Measurements from ENCODE around the gene PLAAT5.
"Not testable (repeated sequence)": the region's sequence is repeated elsewhere in the genome, so short reads cannot be mapped to it uniquely, and the experiment has no call there.

PLAAT5 gene

GRCh38 chr11:63490551-63491239 lies at the start of gene PLAAT5:
PLAAT5 (minus strand) TSS chr11:63491167; CDS start chr11:63491034, 133 bp downstream.
- H3K4me3 ChIP-seq (ENCODE audit: low read length), result no peak within 1 kb of the TSS
- no peaks in the 10 kb centered on the region for H3K9me3 ChIP-seq (ENCODE audit: control insufficient read depth, low read length)
- H3K27me3 ChIP-seq (ENCODE audit: control insufficient read depth, insufficient read depth, low read length), result peaks cover 12% of the 10 kb centered on the region
- H3K36me3 ChIP-seq (ENCODE audit: control insufficient read depth, insufficient read depth, low read length), result no peaks in the 10 kb centered on the region
- H3K9ac ChIP-seq (ENCODE audit: low read length), result peak within 1 kb of the TSS; percentile 47
- peaks cover 12% of the 10 kb centered on the region for H3K4me1 ChIP-seq (ENCODE audit: control insufficient read depth, insufficient read depth, low read length)

GRCh38 chr11:63537293-63538101 lies 46.5 kb upstream of the PLAAT5 start:
- Histone ChIP-seq H3K9me3 (ENCODE audit: control insufficient read depth, low read length) (no peaks in the 10 kb centered on the region), H3K9ac (ENCODE audit: low read length) (peak overlapping the region; percentile 72), H3K36me3 (ENCODE audit: control insufficient read depth, insufficient read depth, low read length) (no peaks in the 10 kb centered on the region), H3K27me3 (ENCODE audit: control insufficient read depth, insufficient read depth, low read length) (no peaks in the 10 kb centered on the region), H3K4me3 (ENCODE audit: low read length) (peak overlapping the region; percentile 75), H3K4me1 (ENCODE audit: control insufficient read depth, insufficient read depth, low read length) (peaks cover 28% of the 10 kb centered on the region)

- Histone ChIP-seq H3K4me1 (ENCODE audit: control insufficient read depth, insufficient read depth, low read length) (peaks cover 30% of the 10 kb centered on the region), H3K9me3 (ENCODE audit: control insufficient read depth, low read length) (no peaks in the 10 kb centered on the region), H3K27me3 (ENCODE audit: control insufficient read depth, insufficient read depth, low read length) (no peaks in the 10 kb centered on the region), H3K9ac (ENCODE audit: low read length) (peak within 1 kb of the TSS; percentile 72), H3K4me3 (ENCODE audit: low read length) (peak within 1 kb of the TSS; percentile 75), H3K36me3 (ENCODE audit: control insufficient read depth, insufficient read depth, low read length) (no peaks in the 10 kb centered on the region)
Measured at GRCh38 chr11:63536669-63537292, 45.8 kb upstream of the PLAAT5 start, which contains the start of gene PLAAT4. PLAAT4 (plus strand) TSS chr11:63536808; CDS start chr11:63536869, 61 bp downstream.

- no peaks in the 10 kb centered on the region for H3K27me3 ChIP-seq (ENCODE audit: control insufficient read depth, insufficient read depth, low read length)
- H3K36me3 ChIP-seq (ENCODE audit: control insufficient read depth, insufficient read depth, low read length), result no peaks in the 10 kb centered on the region
- peaks cover 37% of the 10 kb centered on the region for H3K4me1 ChIP-seq (ENCODE audit: control insufficient read depth, insufficient read depth, low read length)
- H3K4me3 ChIP-seq (ENCODE audit: low read length), result no peak overlapping the region
- no peak overlapping the region for H3K9ac ChIP-seq (ENCODE audit: low read length)
- H3K9me3 ChIP-seq (ENCODE audit: control insufficient read depth, low read length), result no peaks in the 10 kb centered on the region
Measured at GRCh38 chr11:63535734-63536133, 44.8 kb upstream of the PLAAT5 start.

- Histone ChIP-seq H3K4me1 (ENCODE audit: control insufficient read depth, insufficient read depth, low read length) (peaks cover 37% of the 10 kb centered on the region), H3K27me3 (ENCODE audit: control insufficient read depth, insufficient read depth, low read length) (no peaks in the 10 kb centered on the region), H3K9me3 (ENCODE audit: control insufficient read depth, low read length) (no peaks in the 10 kb centered on the region), H3K36me3 (ENCODE audit: control insufficient read depth, insufficient read depth, low read length) (no peaks in the 10 kb centered on the region), H3K9ac (ENCODE audit: low read length) (no peak overlapping the region), H3K4me3 (ENCODE audit: low read length) (no peak overlapping the region)
Measured at GRCh38 chr11:63534895-63535461, 44.0 kb upstream of the PLAAT5 start.

- Histone ChIP-seq H3K9ac (ENCODE audit: low read length) (no peak overlapping the region), H3K27me3 (ENCODE audit: control insufficient read depth, insufficient read depth, low read length) (no peaks in the 10 kb centered on the region), H3K4me3 (ENCODE audit: low read length) (no peak overlapping the region), H3K36me3 (ENCODE audit: control insufficient read depth, insufficient read depth, low read length) (no peaks in the 10 kb centered on the region), H3K4me1 (ENCODE audit: control insufficient read depth, insufficient read depth, low read length) (peaks cover 37% of the 10 kb centered on the region), H3K9me3 (ENCODE audit: control insufficient read depth, low read length) (no peaks in the 10 kb centered on the region)
Measured at GRCh38 chr11:63534076-63534475, 43.1 kb upstream of the PLAAT5 start.

GRCh38 chr11:63532799-63533475 lies 42.0 kb upstream of the PLAAT5 start:
- no peak overlapping the region for H3K4me3 ChIP-seq (ENCODE audit: low read length)

GRCh38 chr11:63532117-63532516 lies 41.1 kb upstream of the PLAAT5 start:
- Histone ChIP-seq H3K4me1 (ENCODE audit: control insufficient read depth, insufficient read depth, low read length) (peaks cover 20% of the 10 kb centered on the region), H3K4me3 (ENCODE audit: low read length) (no peak overlapping the region), H3K9ac (ENCODE audit: low read length) (no peak overlapping the region), H3K36me3 (ENCODE audit: control insufficient read depth, insufficient read depth, low read length) (no peaks in the 10 kb centered on the region), H3K27me3 (ENCODE audit: control insufficient read depth, insufficient read depth, low read length) (no peaks in the 10 kb centered on the region), H3K9me3 (ENCODE audit: control insufficient read depth, low read length) (no peaks in the 10 kb centered on the region)

More at GRCh38 chr11:63532799-63533475, 42.0 kb upstream of the PLAAT5 start:
- H3K36me3 ChIP-seq (ENCODE audit: control insufficient read depth, insufficient read depth, low read length), result no peaks in the 10 kb centered on the region
- no peaks in the 10 kb centered on the region for H3K9me3 ChIP-seq (ENCODE audit: control insufficient read depth, low read length)
- H3K27me3 ChIP-seq (ENCODE audit: control insufficient read depth, insufficient read depth, low read length), result no peaks in the 10 kb centered on the region
- H3K9ac ChIP-seq (ENCODE audit: low read length), result no peak overlapping the region
- H3K4me1 ChIP-seq (ENCODE audit: control insufficient read depth, insufficient read depth, low read length), result peaks cover 26% of the 10 kb centered on the region

GRCh38 chr11:63531074-63531792 lies 40.3 kb upstream of the PLAAT5 start:
- not testable (repeated sequence) for H3K9ac ChIP-seq (ENCODE audit: low read length); H3K27me3 ChIP-seq (ENCODE audit: control insufficient read depth, insufficient read depth, low read length); H3K4me3 ChIP-seq (ENCODE audit: low read length); H3K9me3 ChIP-seq (ENCODE audit: control insufficient read depth, low read length); H3K36me3 ChIP-seq (ENCODE audit: control insufficient read depth, insufficient read depth, low read length)
- H3K4me1 ChIP-seq (ENCODE audit: control insufficient read depth, insufficient read depth, low read length), result peaks cover 15% of the 10 kb centered on the region

GRCh38 chr11:63530021-63530420 lies 39.1 kb upstream of the PLAAT5 start:
- H3K9ac ChIP-seq (ENCODE audit: low read length), result no peak overlapping the region
- no peaks in the 10 kb centered on the region for H3K36me3 ChIP-seq (ENCODE audit: control insufficient read depth, insufficient read depth, low read length)
- no peak overlapping the region for H3K4me3 ChIP-seq (ENCODE audit: low read length)
- H3K4me1 ChIP-seq (ENCODE audit: control insufficient read depth, insufficient read depth, low read length), result peaks cover 9% of the 10 kb centered on the region
- H3K27me3 ChIP-seq (ENCODE audit: control insufficient read depth, insufficient read depth, low read length), result no peaks in the 10 kb centered on the region
- no peaks in the 10 kb centered on the region for H3K9me3 ChIP-seq (ENCODE audit: control insufficient read depth, low read length)

- not testable (repeated sequence) for H3K36me3 ChIP-seq (ENCODE audit: control insufficient read depth, insufficient read depth, low read length); H3K4me3 ChIP-seq (ENCODE audit: low read length); H3K4me1 ChIP-seq (ENCODE audit: control insufficient read depth, insufficient read depth, low read length); H3K9me3 ChIP-seq (ENCODE audit: control insufficient read depth, low read length); H3K9ac ChIP-seq (ENCODE audit: low read length); H3K27me3 ChIP-seq (ENCODE audit: control insufficient read depth, insufficient read depth, low read length)
Measured at GRCh38 chr11:63529373-63529772, 38.4 kb upstream of the PLAAT5 start.

Data from mucosa of stomach (tissue), 1 donor.